Amygdala (tissue), 56 donors: ENCODE results near the gene CACNA1B.
"Not testable (repeated sequence)": the region's sequence is repeated elsewhere in the genome, so short reads cannot be mapped to it uniquely, and the experiment has no call there.

Experiments used
- DNase-seq, 56 donors: peaks; one replicate each; lab custom pipeline; 2025; lab: John Stamatoyannopoulos, UW

The CACNA1B gene

GRCh38 chr9:137884547-137884946 lies 7.0 kb downstream of the CACNA1B start:
- peak in 1 of 56 donors; percentile 29 for DNase-seq

- not testable (repeated sequence) for DNase-seq
Measured at GRCh38 chr9:137885121-137885520, 7.5 kb downstream of the CACNA1B start.

GRCh38 chr9:137888621-137889020 lies 11.0 kb downstream of the CACNA1B start:
- not testable (repeated sequence) for DNase-seq

- DNase-seq = not testable (repeated sequence)
Measured at GRCh38 chr9:137889966-137890365, 12.4 kb downstream of the CACNA1B start.

DNA sequence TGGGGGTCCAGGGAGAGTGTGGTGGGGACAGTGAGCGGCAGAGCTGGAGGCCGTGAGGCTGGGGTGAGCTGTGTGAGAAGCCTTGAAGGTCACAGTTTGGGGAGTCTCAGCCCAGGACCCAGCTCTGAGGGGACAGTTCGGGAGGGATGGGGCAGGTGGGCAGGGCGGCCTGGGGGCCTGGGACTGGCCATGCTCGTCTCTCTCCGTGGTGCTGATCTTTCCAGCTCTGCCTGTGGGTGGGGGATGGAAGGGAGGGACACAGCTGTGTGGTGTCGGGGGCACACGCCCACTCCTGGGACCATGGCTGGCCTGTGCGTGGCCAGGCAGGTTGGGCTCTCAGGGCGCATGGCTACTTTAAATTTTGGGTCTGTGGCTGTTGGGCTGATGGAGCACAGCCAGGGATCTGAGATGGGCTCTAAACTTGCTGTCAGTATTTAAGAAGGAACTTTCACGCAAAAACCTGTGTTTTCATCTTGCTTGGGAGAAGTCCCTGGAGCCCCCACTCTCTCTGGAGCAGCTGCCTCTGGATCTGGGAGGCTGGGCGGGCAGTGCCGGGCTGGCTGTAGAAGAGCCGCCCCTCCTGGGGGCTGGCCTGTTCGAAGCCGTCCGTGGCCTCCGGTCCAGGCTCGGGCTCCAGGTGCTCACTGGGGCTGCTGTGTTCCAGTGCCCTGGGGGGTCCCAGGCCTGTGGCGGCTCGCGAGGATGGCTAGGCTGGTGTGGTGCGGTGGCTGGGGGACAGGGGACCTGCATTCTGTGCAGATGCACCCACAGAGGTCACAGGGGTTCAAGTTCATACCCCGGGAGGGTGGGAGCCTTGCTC lies 13.4 kb downstream of the CACNA1B start:
- DNase-seq = not testable (repeated sequence)

GRCh38 chr9:137891588-137892423 lies 14.2 kb downstream of the CACNA1B start:
- no peak for DNase-seq

- peak in 8 of 56 donors; percentile 4 to 54 (median 32) for DNase-seq
Measured at GRCh38 chr9:137892424-137893191, 15.0 kb downstream of the CACNA1B start.

DNA sequence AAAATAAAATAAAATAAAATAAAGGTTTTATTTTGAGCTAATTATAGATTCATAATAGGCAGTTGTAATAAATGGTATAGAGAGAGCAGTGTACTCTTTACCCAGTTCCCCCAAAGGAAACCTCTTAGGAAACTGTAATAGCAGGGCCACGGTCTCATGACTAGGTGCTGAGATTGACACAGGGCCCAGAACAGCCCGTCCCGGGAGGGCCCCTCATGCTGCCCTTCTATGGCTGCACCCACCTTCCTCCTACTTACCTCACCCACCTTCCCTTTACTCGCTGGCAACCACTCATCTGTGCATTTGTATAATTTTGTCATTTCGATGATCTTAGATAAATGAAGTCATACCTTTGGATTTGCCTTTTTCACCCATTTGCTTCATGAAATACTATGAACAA lies 16.1 kb downstream of the CACNA1B start:
- DNase-seq = no peak

DNA sequence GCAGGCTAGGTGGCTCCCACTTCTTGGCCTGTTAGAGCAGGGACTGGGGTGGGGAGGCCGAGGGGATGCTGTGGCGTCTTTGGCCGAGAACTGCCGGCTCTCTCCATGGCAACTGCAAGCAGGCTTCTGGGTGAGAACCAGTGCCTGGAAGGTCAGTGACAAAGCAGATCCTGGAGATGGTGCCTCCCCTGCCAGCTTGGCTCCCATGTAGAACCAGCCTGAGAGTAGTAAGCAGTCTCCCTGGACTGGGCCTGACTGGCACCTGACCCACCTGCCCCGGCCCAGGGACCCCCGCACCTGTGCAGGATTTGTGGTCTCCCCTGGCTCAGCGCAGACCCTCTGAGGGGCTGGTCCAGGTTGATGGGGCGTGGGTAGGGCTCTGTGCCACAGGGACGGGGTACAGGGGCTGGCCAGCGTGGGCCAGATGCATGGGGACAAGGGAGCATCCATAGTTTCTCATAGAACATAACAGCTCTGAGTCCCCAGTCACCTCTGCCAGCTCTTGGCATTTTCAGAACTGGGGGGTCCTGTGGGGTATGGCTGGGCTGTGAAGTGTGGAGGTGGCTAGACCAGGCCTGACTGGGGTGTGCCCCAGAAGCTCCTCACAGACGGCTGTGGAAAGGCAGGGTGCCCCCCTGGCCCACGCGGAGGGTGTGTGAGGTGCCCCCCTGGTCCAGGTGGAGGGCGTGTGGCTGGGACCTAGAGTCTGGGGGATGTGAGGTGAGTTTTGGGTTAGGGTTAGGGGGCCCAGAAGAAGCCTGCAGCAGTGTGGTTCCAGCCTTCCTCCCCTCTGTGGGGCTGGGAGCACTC lies 22.2 kb downstream of the CACNA1B start:
- DNase-seq = no peak

- no peak for DNase-seq
Measured at GRCh38 chr9:137900584-137901310, 23.2 kb downstream of the CACNA1B start.

DNA sequence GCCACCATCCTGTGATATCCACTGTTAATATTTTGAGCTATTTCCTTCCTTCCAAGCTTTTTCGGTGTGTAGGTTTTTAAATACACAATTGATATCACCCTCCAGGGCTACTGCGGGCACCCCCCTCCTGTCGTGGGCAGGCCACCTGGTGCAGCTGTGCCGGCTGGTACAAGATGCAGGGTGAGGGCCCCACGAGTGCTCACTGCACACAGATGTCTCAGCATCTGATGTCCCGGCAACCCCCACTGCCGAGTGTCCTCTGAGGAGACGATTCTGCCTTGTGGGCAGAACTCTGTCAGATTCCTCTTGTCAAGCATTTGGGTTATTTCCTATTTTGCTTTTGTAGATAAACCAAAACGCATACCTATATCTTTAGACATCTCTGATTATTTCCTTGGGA lies 25.1 kb downstream of the CACNA1B start:
- no peak for DNase-seq

GRCh38 chr9:137905740-137906139 lies 28.2 kb downstream of the CACNA1B start:
- no peak for DNase-seq

DNA sequence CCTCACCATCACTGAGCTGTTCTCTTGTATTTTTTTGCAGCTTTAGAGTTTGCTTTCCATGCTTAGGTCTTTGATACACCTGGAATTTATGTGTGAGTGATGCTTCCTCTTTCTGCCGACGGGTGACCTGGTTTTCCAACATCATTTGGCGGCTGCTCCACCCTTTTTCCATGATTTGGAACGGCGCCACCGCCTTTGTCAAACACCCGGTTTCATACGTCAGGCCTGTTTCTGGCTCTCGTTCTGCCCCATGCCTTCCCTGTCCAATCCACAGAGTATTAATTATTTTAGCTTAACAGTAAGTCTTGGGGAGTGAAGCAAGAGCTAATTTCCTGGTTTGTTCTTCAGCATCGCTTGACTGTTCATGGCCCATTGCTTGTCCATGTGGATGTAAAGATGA lies 30.2 kb downstream of the CACNA1B start:
- DNase-seq = no peak

DNA sequence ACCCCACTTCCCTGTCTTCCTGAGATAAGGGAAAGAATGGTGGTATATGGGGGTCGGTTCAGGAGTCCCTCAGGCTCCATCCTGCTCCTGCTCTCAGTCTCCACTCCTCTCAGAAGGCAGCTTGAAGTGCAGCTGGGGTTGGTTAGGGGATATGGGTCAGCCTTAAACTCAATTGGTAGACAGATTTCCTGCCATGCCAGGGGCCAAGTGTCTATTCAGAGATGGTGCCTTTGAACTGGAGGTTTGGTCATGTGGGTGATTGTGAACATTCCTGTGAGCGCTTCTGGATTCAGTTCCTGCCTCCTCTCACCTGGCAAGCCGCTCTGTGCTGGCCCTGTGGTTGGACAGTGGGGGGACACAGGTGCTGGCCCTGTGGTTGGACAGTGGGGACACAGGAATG lies 35.1 kb downstream of the CACNA1B start:
- DNase-seq = no peak

DNA sequence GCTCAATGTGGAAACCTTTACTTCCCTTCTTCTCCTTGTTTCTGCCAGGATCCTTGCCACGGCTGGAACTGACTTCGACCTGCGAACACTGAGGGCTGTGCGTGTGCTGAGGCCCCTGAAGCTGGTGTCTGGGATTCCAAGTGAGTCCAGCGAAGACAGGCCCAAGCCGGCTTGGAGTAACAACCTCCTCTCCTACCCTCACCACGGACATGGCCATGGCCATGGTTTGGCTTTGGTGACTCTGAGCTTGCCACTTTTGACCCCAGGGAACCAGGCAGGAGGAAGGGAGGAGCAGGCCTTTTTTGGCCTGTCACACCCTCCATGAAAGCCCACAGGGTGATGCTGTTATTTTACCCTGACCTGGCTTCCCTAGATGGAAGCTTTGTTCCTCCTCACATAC lies 35.5 kb downstream of the CACNA1B start:
- no peak for DNase-seq

DNA sequence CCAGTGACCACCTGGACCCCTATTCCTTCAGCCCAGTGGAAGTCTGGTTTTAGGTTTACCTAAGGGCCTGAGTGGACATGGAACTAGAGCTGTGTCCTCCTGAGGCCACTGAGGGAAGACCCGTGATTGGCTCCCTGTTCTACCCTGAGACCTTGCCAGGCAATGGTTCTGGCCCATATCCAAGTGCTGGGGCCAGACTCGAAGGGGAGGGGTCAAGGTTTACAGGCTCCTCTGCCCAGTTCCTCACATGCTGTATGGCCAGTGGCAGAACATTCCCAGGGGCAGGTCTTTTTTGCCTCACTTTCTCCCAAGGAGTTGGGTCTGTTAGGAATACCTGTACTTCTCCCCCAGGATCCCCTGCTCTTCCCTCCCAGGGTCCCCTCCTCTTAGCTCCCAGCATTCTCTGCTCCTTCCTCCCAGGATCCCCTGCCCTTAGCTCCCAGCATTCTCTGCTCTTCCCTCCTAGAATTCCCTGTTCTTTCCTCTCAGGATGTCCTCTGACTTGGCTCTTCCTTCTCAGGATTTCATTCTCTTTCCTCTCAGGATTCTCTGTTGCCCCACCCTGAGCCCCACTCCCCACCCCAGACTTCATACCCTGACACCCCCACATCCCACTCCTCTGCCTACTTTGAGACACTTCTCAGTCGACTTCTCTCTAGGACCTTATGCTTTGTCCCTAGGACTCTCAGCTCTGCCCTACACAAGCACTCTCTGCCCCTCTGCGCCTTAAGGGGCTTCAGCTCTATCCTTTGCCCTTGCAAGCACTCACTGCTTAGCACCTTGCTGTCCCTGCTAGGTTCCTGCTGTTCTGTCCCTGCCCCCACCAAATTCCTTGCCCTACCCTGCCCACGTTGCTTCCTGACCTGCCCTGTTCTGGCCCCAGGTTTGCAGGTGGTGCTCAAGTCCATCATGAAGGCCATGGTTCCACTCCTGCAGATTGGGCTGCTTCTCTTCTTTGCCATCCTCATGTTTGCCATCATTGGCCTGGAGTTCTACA lies 36.5 kb downstream of the CACNA1B start:
- no peak for DNase-seq

GRCh38 chr9:137916540-137916939 lies 39.0 kb downstream of the CACNA1B start:
- DNase-seq = no peak

- DNase-seq = no peak
Measured at GRCh38 chr9:137917116-137917515, 39.5 kb downstream of the CACNA1B start.
